Measurements from ENCODE around the gene PAK1. TPM values are rescaled to one million over a fixed set of nuclear protein-coding genes. Genes with fewer than 3 reads are reported as not detected.

The PAK1 gene
- total and polyA plus RNA-seq, 9 of the 15 experiments (the other 6 are each of a cell fraction or from before 2014, with no cell fraction given) = 0.52 to 11.7 (median 1.9) TPM

DNA sequence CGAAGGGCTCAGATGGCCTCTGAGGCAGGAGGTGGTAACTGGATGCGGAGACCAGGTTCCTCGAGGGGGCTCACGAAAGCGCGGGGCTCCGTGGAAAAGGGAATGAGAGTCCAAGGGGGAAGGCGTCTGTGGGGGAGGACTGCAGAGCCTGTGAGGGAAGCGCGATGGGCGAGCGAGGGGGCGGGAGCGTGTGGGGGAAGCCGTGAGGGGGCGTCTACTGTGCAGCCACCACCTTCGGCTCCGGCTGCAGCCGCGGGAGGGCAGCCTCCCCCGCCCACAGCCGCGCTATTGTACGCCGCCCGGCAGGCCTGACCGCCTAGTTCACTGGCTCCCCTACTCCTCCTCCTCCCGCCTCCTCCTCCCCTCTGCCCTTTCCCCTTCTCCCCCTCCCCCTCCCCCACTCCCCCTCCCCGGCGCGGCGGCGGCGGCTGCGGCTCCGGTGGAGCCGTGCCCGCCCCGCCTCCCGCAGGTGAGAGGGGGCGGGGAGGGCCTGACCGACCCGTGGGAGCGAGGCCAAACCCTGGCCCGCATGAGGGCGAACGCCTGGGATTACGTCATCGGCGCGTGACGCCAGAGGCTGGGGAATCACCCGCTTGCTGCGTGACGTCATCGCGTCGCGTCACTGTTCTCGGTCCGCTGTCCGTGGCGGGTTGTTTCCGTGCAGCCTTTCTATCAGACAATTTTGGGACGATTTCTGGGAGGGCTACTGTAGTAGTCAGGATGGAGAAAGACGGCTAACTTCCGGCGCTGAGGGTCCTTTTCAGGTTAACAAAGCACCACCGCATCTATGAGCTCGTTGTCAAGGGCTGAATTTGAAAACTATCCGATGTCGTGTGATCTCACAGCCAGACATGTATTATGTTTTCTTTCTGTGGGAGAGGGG lies at the start of gene PAK1 (continued):
- TF ChIP-seq, protein P1, sequence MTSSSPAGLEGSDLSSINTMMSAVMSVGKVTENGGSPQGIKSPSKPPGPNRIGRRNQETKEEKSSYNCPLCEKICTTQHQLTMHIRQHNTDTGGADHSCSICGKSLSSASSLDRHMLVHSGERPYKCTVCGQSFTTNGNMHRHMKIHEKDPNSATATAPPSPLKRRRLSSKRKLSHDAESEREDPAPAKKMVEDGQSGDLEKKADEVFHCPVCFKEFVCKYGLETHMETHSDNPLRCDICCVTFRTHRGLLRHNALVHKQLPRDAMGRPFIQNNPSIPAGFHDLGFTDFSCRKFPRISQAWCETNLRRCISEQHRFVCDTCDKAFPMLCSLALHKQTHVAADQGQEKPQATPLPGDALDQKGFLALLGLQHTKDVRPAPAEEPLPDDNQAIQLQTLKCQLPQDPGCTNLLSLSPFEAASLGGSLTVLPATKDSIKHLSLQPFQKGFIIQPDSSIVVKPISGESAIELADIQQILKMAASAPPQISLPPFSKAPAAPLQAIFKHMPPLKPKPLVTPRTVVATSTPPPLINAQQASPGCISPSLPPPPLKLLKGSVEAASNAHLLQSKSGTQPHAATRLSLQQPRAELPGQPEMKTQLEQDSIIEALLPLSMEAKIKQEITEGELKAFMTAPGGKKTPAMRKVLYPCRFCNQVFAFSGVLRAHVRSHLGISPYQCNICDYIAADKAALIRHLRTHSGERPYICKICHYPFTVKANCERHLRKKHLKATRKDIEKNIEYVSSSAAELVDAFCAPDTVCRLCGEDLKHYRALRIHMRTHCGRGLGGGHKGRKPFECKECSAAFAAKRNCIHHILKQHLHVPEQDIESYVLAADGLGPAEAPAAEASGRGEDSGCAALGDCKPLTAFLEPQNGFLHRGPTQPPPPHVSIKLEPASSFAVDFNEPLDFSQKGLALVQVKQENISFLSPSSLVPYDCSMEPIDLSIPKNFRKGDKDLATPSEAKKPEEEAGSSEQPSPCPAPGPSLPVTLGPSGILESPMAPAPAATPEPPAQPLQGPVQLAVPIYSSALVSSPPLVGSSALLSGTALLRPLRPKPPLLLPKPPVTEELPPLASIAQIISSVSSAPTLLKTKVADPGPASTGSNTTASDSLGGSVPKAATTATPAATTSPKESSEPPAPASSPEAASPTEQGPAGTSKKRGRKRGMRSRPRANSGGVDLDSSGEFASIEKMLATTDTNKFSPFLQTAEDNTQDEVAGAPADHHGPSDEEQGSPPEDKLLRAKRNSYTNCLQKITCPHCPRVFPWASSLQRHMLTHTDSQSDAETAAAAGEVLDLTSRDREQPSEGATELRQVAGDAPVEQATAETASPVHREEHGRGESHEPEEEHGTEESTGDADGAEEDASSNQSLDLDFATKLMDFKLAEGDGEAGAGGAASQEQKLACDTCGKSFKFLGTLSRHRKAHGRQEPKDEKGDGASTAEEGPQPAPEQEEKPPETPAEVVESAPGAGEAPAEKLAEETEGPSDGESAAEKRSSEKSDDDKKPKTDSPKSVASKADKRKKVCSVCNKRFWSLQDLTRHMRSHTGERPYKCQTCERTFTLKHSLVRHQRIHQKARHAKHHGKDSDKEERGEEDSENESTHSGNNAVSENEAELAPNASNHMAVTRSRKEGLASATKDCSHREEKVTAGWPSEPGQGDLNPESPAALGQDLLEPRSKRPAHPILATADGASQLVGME (CRISPR knock-in tag; IDR thresholded peaks at IDR 0.05) = peak; percentile 75; the same call in 1 of the 2 replicates
- TF ChIP-seq, protein P2, sequence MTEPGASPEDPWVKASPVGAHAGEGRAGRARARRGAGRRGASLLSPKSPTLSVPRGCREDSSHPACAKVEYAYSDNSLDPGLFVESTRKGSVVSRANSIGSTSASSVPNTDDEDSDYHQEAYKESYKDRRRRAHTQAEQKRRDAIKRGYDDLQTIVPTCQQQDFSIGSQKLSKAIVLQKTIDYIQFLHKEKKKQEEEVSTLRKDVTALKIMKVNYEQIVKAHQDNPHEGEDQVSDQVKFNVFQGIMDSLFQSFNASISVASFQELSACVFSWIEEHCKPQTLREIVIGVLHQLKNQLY (CRISPR knock-in tag; conservative IDR thresholded peaks at IDR 0.05) = no peak
- TF ChIP-seq ZSCAN29 (IDR thresholded peaks at IDR 0.05) (no peak), ZNF408 (CRISPR knock-in tag; IDR thresholded peaks at IDR 0.05; ENCODE audit: low read depth) (no peak; the same call in 1 of the 2 replicates), ZNF561 (CRISPR knock-in tag; conservative IDR thresholded peaks at IDR 0.05) (no peak), ZNF75A (CRISPR knock-in tag; IDR thresholded peaks at IDR 0.05) (no peak), THRAP3 (IDR thresholded peaks at IDR 0.05; ENCODE audit: borderline replicate concordance) (no peak), CBFA2T2 (conservative IDR thresholded peaks at IDR 0.05) (no peak), PHB (CRISPR knock-in tag; IDR thresholded peaks at IDR 0.05) (no peak), SMARCA4 (IDR thresholded peaks at IDR 0.05) (no peak), MTA3 (IDR thresholded peaks at IDR 0.05; ENCODE audit: borderline replicate concordance) (peak; percentile 99), HSF4 (CRISPR knock-in tag; IDR thresholded peaks at IDR 0.05; ENCODE audit: borderline replicate concordance) (no peak), NCOA1 (IDR thresholded peaks at IDR 0.05; ENCODE audit: low read depth) (peak; percentile 98)
- TF ChIP-seq, protein P3, sequence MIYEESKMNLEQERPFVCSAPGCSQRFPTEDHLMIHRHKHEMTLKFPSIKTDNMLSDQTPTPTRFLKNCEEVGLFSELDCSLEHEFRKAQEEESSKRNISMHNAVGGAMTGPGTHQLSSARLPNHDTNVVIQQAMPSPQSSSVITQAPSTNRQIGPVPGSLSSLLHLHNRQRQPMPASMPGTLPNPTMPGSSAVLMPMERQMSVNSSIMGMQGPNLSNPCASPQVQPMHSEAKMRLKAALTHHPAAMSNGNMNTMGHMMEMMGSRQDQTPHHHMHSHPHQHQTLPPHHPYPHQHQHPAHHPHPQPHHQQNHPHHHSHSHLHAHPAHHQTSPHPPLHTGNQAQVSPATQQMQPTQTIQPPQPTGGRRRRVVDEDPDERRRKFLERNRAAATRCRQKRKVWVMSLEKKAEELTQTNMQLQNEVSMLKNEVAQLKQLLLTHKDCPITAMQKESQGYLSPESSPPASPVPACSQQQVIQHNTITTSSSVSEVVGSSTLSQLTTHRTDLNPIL (CRISPR knock-in tag; IDR thresholded peaks at IDR 0.05) = 0 out of 2 replicates have a peak, but pooled peaks have one; percentile 70
- TF ChIP-seq, protein P4, sequence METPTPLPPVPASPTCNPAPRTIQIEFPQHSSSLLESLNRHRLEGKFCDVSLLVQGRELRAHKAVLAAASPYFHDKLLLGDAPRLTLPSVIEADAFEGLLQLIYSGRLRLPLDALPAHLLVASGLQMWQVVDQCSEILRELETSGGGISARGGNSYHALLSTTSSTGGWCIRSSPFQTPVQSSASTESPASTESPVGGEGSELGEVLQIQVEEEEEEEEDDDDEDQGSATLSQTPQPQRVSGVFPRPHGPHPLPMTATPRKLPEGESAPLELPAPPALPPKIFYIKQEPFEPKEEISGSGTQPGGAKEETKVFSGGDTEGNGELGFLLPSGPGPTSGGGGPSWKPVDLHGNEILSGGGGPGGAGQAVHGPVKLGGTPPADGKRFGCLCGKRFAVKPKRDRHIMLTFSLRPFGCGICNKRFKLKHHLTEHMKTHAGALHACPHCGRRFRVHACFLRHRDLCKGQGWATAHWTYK (CRISPR knock-in tag; IDR thresholded peaks at IDR 0.05) = peak; percentile 32; the same call in 1 of the 2 replicates
- TF ChIP-seq, protein P5, sequence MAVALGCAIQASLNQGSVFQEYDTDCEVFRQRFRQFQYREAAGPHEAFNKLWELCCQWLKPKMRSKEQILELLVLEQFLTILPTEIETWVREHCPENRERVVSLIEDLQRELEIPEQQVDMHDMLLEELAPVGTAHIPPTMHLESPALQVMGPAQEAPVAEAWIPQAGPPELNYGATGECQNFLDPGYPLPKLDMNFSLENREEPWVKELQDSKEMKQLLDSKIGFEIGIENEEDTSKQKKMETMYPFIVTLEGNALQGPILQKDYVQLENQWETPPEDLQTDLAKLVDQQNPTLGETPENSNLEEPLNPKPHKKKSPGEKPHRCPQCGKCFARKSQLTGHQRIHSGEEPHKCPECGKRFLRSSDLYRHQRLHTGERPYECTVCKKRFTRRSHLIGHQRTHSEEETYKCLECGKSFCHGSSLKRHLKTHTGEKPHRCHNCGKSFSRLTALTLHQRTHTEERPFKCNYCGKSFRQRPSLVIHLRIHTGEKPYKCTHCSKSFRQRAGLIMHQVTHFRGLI (CRISPR knock-in tag; IDR thresholded peaks at IDR 0.05) = no peak
